ENCODE measurements around the gene RIPK3.

The RIPK3 gene

DNA sequence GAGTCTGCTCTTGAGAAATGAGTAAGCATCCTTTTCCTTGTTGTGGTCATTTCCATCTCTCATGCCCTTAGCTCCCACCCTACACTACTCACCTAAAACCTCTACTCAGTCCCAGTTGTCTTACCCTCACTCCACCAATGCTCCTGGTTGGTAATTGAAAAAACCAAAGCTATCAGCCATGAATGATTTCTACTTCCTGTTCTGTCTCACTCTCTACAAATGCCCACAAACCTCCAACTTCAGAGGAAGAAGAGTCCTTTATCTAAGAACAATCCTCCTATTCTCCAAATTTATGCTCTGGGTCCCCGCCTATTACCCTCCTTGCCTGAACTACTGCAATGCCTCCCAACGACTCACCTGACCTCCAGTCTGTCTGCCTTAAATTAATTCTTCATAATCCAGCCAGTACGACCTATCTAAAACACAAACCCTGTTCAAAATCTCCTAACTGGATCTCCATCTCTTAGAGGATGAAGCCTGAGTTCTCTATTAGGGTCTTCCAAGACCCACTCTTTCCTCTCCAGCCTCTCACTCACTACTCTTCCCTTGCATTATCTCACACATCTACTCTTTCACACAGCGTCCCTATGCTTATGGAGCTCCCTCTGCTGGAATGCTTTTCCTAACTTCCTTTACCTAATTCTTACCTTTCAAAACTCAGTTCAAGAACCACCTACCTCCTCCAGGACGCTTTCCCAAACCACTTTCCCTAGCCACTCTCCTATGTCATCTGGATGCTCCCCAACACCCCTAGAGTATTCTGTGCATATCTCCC, 42.4 kb downstream of the RIPK3 start:
- TF ChIP-seq GATA3 (IDR thresholded peaks at IDR 0.05; ENCODE audit: low read depth, low read length): no peak; the same call in 1 of the 2 replicates
- TF ChIP-seq GATA2 (IDR thresholded peaks at IDR 0.05; ENCODE audit: low read depth, low read length): peak; percentile 67; the same call in 1 of the 2 replicates

- TF ChIP-seq GATA2 (IDR thresholded peaks at IDR 0.05; ENCODE audit: low read depth, low read length) (no peak), GATA3 (IDR thresholded peaks at IDR 0.05; ENCODE audit: low read depth, low read length) (no peak)
Observed at GRCh38 chr14:24296341-24297157, 43.2 kb downstream of the RIPK3 start.

DNA sequence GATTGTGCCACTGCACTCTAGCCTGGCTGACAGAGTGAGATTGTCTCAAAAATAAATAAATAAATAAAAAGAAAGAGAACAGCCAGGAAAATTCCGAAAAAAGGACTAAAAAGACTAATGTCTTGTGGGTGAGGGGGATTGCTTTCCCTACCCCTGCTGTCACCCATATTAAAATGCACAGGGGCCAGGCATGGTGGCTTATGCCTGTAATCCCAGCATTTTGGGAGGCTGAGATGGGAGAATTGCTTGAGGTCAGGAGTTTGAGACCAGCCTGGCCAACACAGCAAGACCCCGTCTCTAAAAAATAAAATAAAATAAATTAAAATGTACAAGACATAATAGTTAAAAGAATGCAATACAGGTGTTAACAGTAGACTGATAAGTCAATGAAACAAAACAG, 46.3 kb downstream of the RIPK3 start:
- TF ChIP-seq GATA3 (IDR thresholded peaks at IDR 0.05; ENCODE audit: low read depth, low read length) (no peak), GATA2 (IDR thresholded peaks at IDR 0.05; ENCODE audit: low read depth, low read length) (no peak)

DNA sequence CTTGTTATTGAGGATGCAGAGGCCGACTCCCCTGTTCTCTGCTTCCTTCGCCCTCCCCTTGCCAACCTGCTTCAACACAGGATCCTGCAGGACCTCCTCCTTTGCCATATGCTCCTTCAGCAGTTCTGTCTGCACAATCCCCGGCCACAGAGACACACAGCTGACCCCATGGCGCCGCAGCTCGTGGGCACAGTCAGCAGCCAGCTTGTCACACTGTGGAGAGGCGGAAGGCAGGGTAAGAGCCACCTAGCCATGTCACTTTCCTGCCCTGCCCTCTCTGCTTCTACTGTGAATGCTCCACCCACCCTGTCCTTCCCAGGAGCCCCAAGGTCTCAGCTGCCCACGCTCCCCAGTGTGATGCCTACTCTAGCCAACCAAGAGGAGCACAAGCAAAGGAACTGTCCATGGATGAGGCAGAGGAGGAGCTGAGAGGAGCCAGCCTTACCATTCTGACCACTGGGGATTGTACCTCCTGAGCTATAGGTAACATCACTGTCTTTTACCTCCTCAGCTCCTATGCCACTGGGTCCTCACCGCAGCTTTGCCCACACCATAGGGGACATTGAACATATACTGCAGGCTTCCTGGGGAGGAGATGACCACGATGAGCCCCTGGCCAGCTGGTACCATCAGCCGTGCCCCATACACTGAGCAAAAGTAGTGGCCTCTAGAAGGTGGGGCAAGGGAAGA, 47.5 kb downstream of the RIPK3 start:
- TF ChIP-seq GATA3 (IDR thresholded peaks at IDR 0.05; ENCODE audit: low read depth, low read length) (no peak), GATA2 (IDR thresholded peaks at IDR 0.05; ENCODE audit: low read depth, low read length) (no peak)

GRCh38 chr14:24291446-24292117, 48.2 kb downstream of the RIPK3 start:
- TF ChIP-seq GATA2 (IDR thresholded peaks at IDR 0.05; ENCODE audit: low read depth, low read length) (no peak), GATA3 (IDR thresholded peaks at IDR 0.05; ENCODE audit: low read depth, low read length) (no peak)

GRCh38 chr14:24290746-24291145, 49.0 kb downstream of the RIPK3 start:
- no peak for TF ChIP-seq GATA2 (IDR thresholded peaks at IDR 0.05; ENCODE audit: low read depth, low read length)
- no peak for TF ChIP-seq GATA3 (IDR thresholded peaks at IDR 0.05; ENCODE audit: low read depth, low read length)

DNA sequence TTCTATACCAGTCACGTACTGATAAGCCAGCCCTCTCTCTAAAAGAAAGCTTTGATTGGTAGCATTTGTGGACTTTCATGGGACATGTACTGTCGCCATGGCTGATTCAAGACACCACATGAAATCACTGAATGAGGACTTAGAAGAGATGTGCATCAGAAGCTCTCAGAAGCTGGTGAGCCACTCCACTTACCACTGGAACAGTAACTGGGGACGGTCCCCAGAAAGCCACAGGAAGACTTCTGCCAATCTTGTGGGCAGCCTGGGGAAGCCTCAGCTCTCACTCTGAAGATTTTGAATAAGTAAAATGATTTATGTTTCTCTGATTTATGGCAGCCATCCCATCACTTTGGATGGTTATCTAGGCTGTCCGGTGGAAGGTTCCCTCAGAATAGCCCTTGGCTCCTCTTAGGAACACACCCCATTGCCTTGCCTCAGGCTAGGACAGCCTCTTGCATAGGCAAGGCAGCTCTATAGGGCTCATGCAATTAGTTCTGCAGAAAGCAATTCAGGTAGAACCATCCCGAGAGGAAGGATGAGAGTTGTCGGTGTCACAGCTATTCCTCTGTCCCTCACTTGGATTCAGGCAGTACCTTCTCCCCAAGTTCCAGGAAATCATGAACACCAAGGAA, 50.0 kb downstream of the RIPK3 start:
- TF ChIP-seq GATA3 (IDR thresholded peaks at IDR 0.05; ENCODE audit: low read depth, low read length) (no peak), GATA2 (IDR thresholded peaks at IDR 0.05; ENCODE audit: low read depth, low read length) (no peak)

DNA sequence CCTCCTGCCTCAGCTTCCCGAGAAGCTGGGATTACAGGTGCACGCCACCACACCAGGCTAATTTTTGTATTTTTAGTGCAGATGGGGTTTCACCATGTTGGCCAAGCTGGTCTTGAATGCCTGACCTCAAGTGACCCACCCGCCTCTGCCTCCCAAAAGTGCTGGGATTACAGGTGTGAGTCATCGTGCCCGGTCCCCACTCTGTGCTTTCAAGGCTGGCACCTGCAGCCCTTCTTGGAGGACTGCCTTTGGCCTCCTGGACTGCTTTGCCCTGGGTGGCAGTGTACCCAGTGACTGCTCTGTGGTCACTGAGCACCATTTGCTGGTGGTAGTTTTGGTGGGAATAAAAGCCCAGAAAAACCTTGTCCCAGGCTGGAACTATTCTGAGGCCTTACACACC, 52.8 kb downstream of the RIPK3 start:
- no peak for TF ChIP-seq GATA3 (IDR thresholded peaks at IDR 0.05; ENCODE audit: low read depth, low read length)
- TF ChIP-seq GATA2 (IDR thresholded peaks at IDR 0.05; ENCODE audit: low read depth, low read length): no peak

Data from SH-SY5Y (cell line).